CD14-positive monocyte (primary cell): ENCODE results near the gene CTTN. TPM values are rescaled to one million over a fixed set of nuclear protein-coding genes. Genes with fewer than 3 reads are reported as not detected.
A peak's percentile ranks its signal among the peaks of the same experiment; 100 is the strongest.

ENCODE experiments used
- DNase-seq, 3 donors: peaks; one replicate each; pipeline ENCODE4 v3.0.0-alpha.2; 2011 to 2022
- H2AFZ ChIP-seq: 2 replicates; pipeline ENCODE4 v1.6.0; 2012; ENCODE audit warnings: mild to moderate bottlenecking, low read depth, low read length, inconsistent platforms; ENCODE audit not compliant: insufficient read depth, poor library complexity, severe bottlenecking
- H3K27ac ChIP-seq, 2 donors: 1 replicate in 1 of 2; 2 replicates in 1 of 2; pipeline ENCODE4 v1.5.1; 2012 to 2013; ENCODE audit warnings: low read length in 2 of 2, control low read depth in 1 of 2, inconsistent platforms in 1 of 2, low read depth in 1 of 2, mild to moderate bottlenecking in 1 of 2
- H3K27me3 ChIP-seq, 2 donors: one replicate each; pipeline versions ENCODE4 v1.6.0 to v1.6.1; 2011 to 2013; ENCODE audit warnings: low read length in 2 of 2; ENCODE audit not compliant: control insufficient read depth in 2 of 2, insufficient read depth in 2 of 2
- H3K36me3 ChIP-seq, 2 donors: replicated peaks in 1 of 2; 1 replicate in 1 of 2; 2 replicates in 1 of 2; pipeline versions ENCODE4 v1.5.1 to v1.6.1; 2012 to 2013; ENCODE audit warnings: low read length in 2 of 2, control low read depth in 1 of 2, inconsistent platforms in 1 of 2, mild to moderate bottlenecking in 1 of 2; ENCODE audit not compliant: insufficient read depth in 2 of 2, control insufficient read depth in 1 of 2
- H3K4me1 ChIP-seq, 2 donors: 1 replicate in 1 of 2; 2 replicates in 1 of 2; pipeline versions ENCODE4 v1.5.1 to v1.6.1; 2012 to 2013; ENCODE audit warnings: low read length in 2 of 2, control low read depth in 1 of 2, inconsistent platforms in 1 of 2, mild to moderate bottlenecking in 1 of 2, moderate library complexity in 1 of 2; ENCODE audit not compliant: insufficient read depth in 2 of 2, control insufficient read depth in 1 of 2
- H3K4me2 ChIP-seq: replicated peaks from 2 replicates; pipeline ENCODE3; 2012; ENCODE audit warnings: low read length, moderate library complexity, mild to moderate bottlenecking; ENCODE audit not compliant: poor library complexity, severe bottlenecking; ENCODE audit errors: extremely low read depth
- H3K4me3 ChIP-seq, 3 experiments: fragments of 200-600 bp in 1 of 3; sonication (generic) in 1 of 3; replicated peaks in 1 of 3; 1 replicate in 2 of 3; 2 replicates in 1 of 3; pipeline ENCODE4 v1.5.1; 2011 to 2013; ENCODE audit warnings: low read length in 3 of 3, mild to moderate bottlenecking in 3 of 3, control low read depth in 2 of 3, low read depth in 2 of 3, inconsistent platforms in 1 of 3, moderate library complexity in 1 of 3
- H3K79me2 ChIP-seq: 2 replicates; pipeline ENCODE4 v1.6.0; 2012; ENCODE audit warnings: mild to moderate bottlenecking, control low read depth, inconsistent platforms, low read length, moderate library complexity; ENCODE audit not compliant: insufficient read depth
- H3K9ac ChIP-seq: 2 replicates; pipeline ENCODE4 v1.6.0; 2017; ENCODE audit warnings: low read length, mild to moderate bottlenecking; ENCODE audit not compliant: insufficient read depth, poor library complexity, severe bottlenecking
- H3K9me3 ChIP-seq, 2 donors: replicated peaks in 1 of 2; 1 replicate in 1 of 2; 2 replicates in 1 of 2; pipeline versions ENCODE4 v1.5.1 to v1.6.1; 2012 to 2013; ENCODE audit warnings: low read length in 2 of 2, control low read depth in 1 of 2; ENCODE audit not compliant: control insufficient read depth in 1 of 2, insufficient read depth in 1 of 2
- H4K20me1 ChIP-seq: 2 replicates; pipeline ENCODE4 v1.6.0; 2012; ENCODE audit warnings: mild to moderate bottlenecking, low read length, control low read depth, moderate library complexity; ENCODE audit not compliant: insufficient read depth
- H3K27ac Mint-ChIP-seq, 7 donors: one replicate each; pipeline ENCODE4 v1.8.0; 2020; ENCODE audit warnings: mild to moderate bottlenecking in 7 of 7, mixed read lengths in 7 of 7, moderate library complexity in 6 of 7, inconsistent platforms in 2 of 7
- H3K27me3 Mint-ChIP-seq, 3 donors: one replicate each; pipeline ENCODE4 v1.8.0; 2021 to 2022; ENCODE audit warnings: low read depth in 3 of 3, mild to moderate bottlenecking in 3 of 3, mixed read lengths in 3 of 3, moderate library complexity in 3 of 3, inconsistent platforms in 1 of 3
- H3K36me3 Mint-ChIP-seq, 2 donors: one replicate each; pipeline ENCODE4 v1.8.0; 2020; ENCODE audit warnings: mixed read lengths in 2 of 2, inconsistent platforms in 1 of 2, mild to moderate bottlenecking in 1 of 2
- H3K4me1 Mint-ChIP-seq: one replicate; pipeline ENCODE4 v1.8.0; 2020; ENCODE audit warnings: mild to moderate bottlenecking, mixed read lengths
- H3K4me3 Mint-ChIP-seq, 2 donors: one replicate each; pipeline ENCODE4 v1.8.0; 2020; ENCODE audit warnings: mild to moderate bottlenecking in 2 of 2, mixed read lengths in 2 of 2, moderate library complexity in 1 of 2
- H3K9me3 Mint-ChIP-seq, 7 donors: one replicate each; pipeline ENCODE4 v1.8.0; 2020 to 2022; ENCODE audit warnings: mixed read lengths in 7 of 7, mild to moderate bottlenecking in 6 of 7, moderate library complexity in 6 of 7, inconsistent platforms in 2 of 7
- WGBS: methylation state at CpG from one replicate; pipeline ENCODE4 v1.1.5; 2013; ENCODE audit warnings: missing lambda C conversion rate; ENCODE audit not compliant: insufficient coverage; 5-methylcytosine and 5-hydroxymethylcytosine counted together
- intact Hi-C, 2 donors: fragments of 100-400 bp; cut with micrococcal nuclease; formaldehyde crosslinking; loops; one replicate each; pipeline versions ENCODE4 v1.15.0 to v1.15.1; 2023
- polyA plus RNA-seq, 3 donors: library from polyadenylated mRNA; depleted of rRNA in 1 of 3; unstranded in 2 of 3; stranded (reverse) in 1 of 3; fragments of 300-500 nt in 2 of 3; fragments of >200 nt in 1 of 3; fragmentation: Illumina TruSeq in 2 of 3; gene quantifications; 1 replicate in 2 of 3; 2 replicates in 1 of 3; pipeline ENCODE4 v1.2.3, GENCODE V29; 2012 to 2021
- TF ChIP-seq, protein P1 (sequence below): fragments of 200-600 bp; IDR thresholded peaks from one replicate; pipeline ENCODE4 v1.8.0; 2022; ENCODE audit warnings: antibody characterized with exemption, mild to moderate bottlenecking

CTTN gene
- polyA plus RNA-seq, 3 donors, result 0.05 to 0.11 TPM; not detected in 1

DNA sequence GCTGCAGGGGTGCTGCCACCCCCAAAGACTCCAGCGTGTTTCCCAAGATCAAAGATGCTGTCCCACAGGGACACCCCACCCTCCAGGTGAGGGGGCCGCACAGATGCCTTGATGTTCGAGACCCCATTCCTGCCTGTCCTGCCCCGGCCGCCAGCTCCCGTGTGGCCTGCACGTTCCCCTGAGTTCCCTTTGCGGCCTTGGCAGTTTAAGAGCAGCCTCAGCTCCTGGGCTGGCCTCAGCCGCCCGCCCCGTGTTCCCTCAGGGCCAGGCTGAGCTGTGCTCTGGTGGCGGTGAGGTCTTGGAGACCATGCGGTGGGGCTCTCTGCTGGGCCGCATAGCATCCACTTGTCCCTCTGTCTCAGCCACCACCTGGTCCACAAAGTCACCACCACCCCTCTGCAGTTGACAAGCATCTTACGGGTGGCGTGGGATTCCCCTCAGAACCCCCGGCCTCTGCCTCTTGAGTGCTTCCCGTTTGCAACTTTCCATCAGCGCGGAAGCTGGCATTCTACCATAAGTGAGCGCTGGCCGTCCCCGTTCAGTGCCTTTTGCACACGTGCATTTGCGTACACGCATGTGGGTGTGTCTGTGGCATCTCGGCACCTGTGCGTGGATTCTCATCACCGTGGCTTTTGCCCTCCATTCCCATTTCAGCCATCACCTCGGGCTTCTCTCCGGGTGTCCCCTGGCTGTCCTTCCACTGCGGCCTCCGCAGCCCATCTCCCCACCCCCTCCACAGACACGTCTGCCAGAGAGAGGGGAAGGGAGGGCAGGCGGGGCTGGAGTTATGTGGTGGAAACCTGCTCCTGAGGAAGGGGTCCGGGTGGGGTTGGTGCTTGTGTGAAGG, 35.9 kb downstream of the CTTN start:
- Mint-ChIP-seq H3K36me3 (no peaks in the 10 kb centered on the region), H3K9me3 (peaks cover 0 to 4% (median 1%) of the 10 kb centered on the region in 7 donors), H3K27me3 (peaks cover 62 to 94% (median 84%) of the 10 kb centered on the region in 3 donors), H3K4me1 (peaks cover 5% of the 10 kb centered on the region), H3K27ac (peak overlapping the region in 1 of 7 donors; percentile 12), H3K4me3 (peak overlapping the region in 1 of 2 donors; percentile 54)
- H3K4me1 ChIP-seq, result peaks cover 6 to 7% of the 10 kb centered on the region in 2 donors
- H3K4me2 ChIP-seq, result no peak overlapping the region
- H3K27me3 ChIP-seq, result peaks cover 0 to 76% of the 10 kb centered on the region in 2 donors
- TF ChIP-seq, protein P1, sequence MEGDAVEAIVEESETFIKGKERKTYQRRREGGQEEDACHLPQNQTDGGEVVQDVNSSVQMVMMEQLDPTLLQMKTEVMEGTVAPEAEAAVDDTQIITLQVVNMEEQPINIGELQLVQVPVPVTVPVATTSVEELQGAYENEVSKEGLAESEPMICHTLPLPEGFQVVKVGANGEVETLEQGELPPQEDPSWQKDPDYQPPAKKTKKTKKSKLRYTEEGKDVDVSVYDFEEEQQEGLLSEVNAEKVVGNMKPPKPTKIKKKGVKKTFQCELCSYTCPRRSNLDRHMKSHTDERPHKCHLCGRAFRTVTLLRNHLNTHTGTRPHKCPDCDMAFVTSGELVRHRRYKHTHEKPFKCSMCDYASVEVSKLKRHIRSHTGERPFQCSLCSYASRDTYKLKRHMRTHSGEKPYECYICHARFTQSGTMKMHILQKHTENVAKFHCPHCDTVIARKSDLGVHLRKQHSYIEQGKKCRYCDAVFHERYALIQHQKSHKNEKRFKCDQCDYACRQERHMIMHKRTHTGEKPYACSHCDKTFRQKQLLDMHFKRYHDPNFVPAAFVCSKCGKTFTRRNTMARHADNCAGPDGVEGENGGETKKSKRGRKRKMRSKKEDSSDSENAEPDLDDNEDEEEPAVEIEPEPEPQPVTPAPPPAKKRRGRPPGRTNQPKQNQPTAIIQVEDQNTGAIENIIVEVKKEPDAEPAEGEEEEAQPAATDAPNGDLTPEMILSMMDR, result no peak
- no peaks in the 10 kb centered on the region for H4K20me1 ChIP-seq
- 93% methylated on average over 29 of the region's 36 CpGs for WGBS
- no peak overlapping the region for H2AFZ ChIP-seq
- H3K9me3 ChIP-seq, result no peaks in the 10 kb centered on the region
- no peak overlapping the region for H3K4me3 ChIP-seq
- no peak overlapping the region for H3K9ac ChIP-seq
- intact Hi-C loops, result no loop called here
- H3K36me3 ChIP-seq, result no peaks in the 10 kb centered on the region
- no peak for DNase-seq
- no peak overlapping the region for H3K27ac ChIP-seq
- no peaks in the 10 kb centered on the region for H3K79me2 ChIP-seq

DNA sequence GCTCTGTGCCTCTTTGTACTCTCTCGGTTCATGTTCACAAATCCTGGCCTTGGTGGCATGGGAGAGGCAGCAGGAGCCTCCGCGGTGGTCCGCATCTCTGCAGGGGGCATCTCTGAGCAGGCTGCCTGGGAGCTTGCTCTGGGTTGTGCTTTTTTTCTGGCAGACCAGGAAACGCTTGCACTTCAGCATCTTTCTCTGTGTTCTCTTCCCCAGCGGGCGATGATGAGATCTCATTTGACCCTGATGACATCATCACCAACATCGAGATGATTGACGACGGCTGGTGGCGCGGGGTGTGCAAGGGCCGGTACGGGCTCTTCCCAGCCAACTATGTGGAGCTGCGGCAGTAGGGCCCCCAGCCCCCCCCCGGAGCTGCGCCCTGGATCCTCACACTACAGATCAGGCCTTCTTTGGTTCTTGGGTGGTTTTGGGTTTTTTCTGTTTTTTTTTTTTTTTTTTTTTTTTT, 36.5 kb downstream of the CTTN start:
- Histone ChIP-seq H3K36me3 (no peaks in the 10 kb centered on the region), H2AFZ (no peak overlapping the region), H3K4me1 (peaks cover 6 to 7% of the 10 kb centered on the region in 2 donors), H4K20me1 (no peaks in the 10 kb centered on the region), H3K9ac (no peak overlapping the region), H3K9me3 (no peaks in the 10 kb centered on the region), H3K79me2 (no peaks in the 10 kb centered on the region), H3K4me3 (no peak overlapping the region), H3K4me2 (no peak overlapping the region), H3K27me3 (peaks cover 0 to 74% of the 10 kb centered on the region in 2 donors), H3K27ac (no peak overlapping the region)
- Mint-ChIP-seq H3K36me3 (no peaks in the 10 kb centered on the region), H3K27ac (no peak overlapping the region), H3K4me3 (peak overlapping the region in 1 of 2 donors; percentile 16), H3K27me3 (peaks cover 65 to 94% (median 81%) of the 10 kb centered on the region in 3 donors), H3K9me3 (peaks cover 0 to 5% (median 1%) of the 10 kb centered on the region in 7 donors), H3K4me1 (peaks cover 5% of the 10 kb centered on the region)
- intact Hi-C loops, result no loop called here
- TF ChIP-seq, protein P1, result no peak
- WGBS, result 97% methylated on average over 12 of the region's 17 CpGs
- no peak for DNase-seq
